ENCODE data around the gene RGS6.

RGS6 gene

GRCh38 chr14:72010474-72010873 lies 78.2 kb downstream of the RGS6 start:
- DNase-seq = no peak
- TF ChIP-seq GATA1 (IDR thresholded peaks at IDR 0.05; ENCODE audit: low read depth, low read length) (no peak), POLR2A (IDR thresholded peaks at IDR 0.05; ENCODE audit: low read length) (no peak)

- TF ChIP-seq POLR2A (IDR thresholded peaks at IDR 0.05; ENCODE audit: low read length) = no peak
- no peak for TF ChIP-seq GATA1 (IDR thresholded peaks at IDR 0.05; ENCODE audit: low read depth, low read length)
- DNase-seq = no peak
These were observed 81.6 kb downstream of the RGS6 start for GRCh38 chr14:72013721-72014345.

- DNase-seq = no peak
- TF ChIP-seq POLR2A (IDR thresholded peaks at IDR 0.05; ENCODE audit: low read length) (no peak), GATA1 (IDR thresholded peaks at IDR 0.05; ENCODE audit: low read depth, low read length) (no peak)
These were observed 82.3 kb downstream of the RGS6 start for GRCh38 chr14:72014486-72014885.

- no peak for TF ChIP-seq POLR2A (IDR thresholded peaks at IDR 0.05; ENCODE audit: low read length)
- no peak for TF ChIP-seq GATA1 (IDR thresholded peaks at IDR 0.05; ENCODE audit: low read depth, low read length)
- DNase-seq = no peak
These were observed 85.1 kb downstream of the RGS6 start for GRCh38 chr14:72017290-72017689.

GRCh38 chr14:72023128-72024042 lies 91.2 kb downstream of the RGS6 start:
- TF ChIP-seq POLR2A (IDR thresholded peaks at IDR 0.05; ENCODE audit: low read length) = no peak
- no peak for TF ChIP-seq GATA1 (IDR thresholded peaks at IDR 0.05; ENCODE audit: low read depth, low read length)
- DNase-seq = peak in 1 of 2 experiments; percentile 6

- peak; percentile 45 to 60 for DNase-seq
- no peak for TF ChIP-seq POLR2A (IDR thresholded peaks at IDR 0.05; ENCODE audit: low read length)
- no peak for TF ChIP-seq GATA1 (IDR thresholded peaks at IDR 0.05; ENCODE audit: low read depth, low read length)
These were observed 91.8 kb downstream of the RGS6 start for GRCh38 chr14:72024043-72024407.

- DNase-seq = no peak
- TF ChIP-seq GATA1 (IDR thresholded peaks at IDR 0.05; ENCODE audit: low read depth, low read length) (no peak), POLR2A (IDR thresholded peaks at IDR 0.05; ENCODE audit: low read length) (no peak)
These were observed 92.3 kb downstream of the RGS6 start for GRCh38 chr14:72024504-72024903.

GRCh38 chr14:72026536-72026935 lies 94.3 kb downstream of the RGS6 start:
- TF ChIP-seq GATA1 (IDR thresholded peaks at IDR 0.05; ENCODE audit: low read depth, low read length) = no peak
- no peak for TF ChIP-seq POLR2A (IDR thresholded peaks at IDR 0.05; ENCODE audit: low read length)
- DNase-seq = no peak

GRCh38 chr14:72027061-72027460 lies 94.8 kb downstream of the RGS6 start:
- TF ChIP-seq POLR2A (IDR thresholded peaks at IDR 0.05; ENCODE audit: low read length) = no peak
- TF ChIP-seq GATA1 (IDR thresholded peaks at IDR 0.05; ENCODE audit: low read depth, low read length) = no peak
- DNase-seq = no peak

- DNase-seq = no peak
- TF ChIP-seq POLR2A (IDR thresholded peaks at IDR 0.05; ENCODE audit: low read length) (no peak), GATA1 (IDR thresholded peaks at IDR 0.05; ENCODE audit: low read depth, low read length) (no peak)
These were observed 101.1 kb downstream of the RGS6 start for GRCh38 chr14:72033365-72033764.

GRCh38 chr14:72040528-72040927 lies 108.3 kb downstream of the RGS6 start:
- no peak for DNase-seq
- TF ChIP-seq POLR2A (IDR thresholded peaks at IDR 0.05; ENCODE audit: low read length) = no peak
- TF ChIP-seq GATA1 (IDR thresholded peaks at IDR 0.05; ENCODE audit: low read depth, low read length) = no peak

GRCh38 chr14:72045271-72045670 lies 113.0 kb downstream of the RGS6 start:
- TF ChIP-seq POLR2A (IDR thresholded peaks at IDR 0.05; ENCODE audit: low read length) (no peak), GATA1 (IDR thresholded peaks at IDR 0.05; ENCODE audit: low read depth, low read length) (no peak)
- DNase-seq = no peak

- no peak for DNase-seq
- TF ChIP-seq GATA1 (IDR thresholded peaks at IDR 0.05; ENCODE audit: low read depth, low read length) (no peak), POLR2A (IDR thresholded peaks at IDR 0.05; ENCODE audit: low read length) (no peak)
These were observed 113.7 kb downstream of the RGS6 start for GRCh38 chr14:72045885-72046284.

GRCh38 chr14:72049462-72049861 lies 117.2 kb downstream of the RGS6 start:
- TF ChIP-seq POLR2A (IDR thresholded peaks at IDR 0.05; ENCODE audit: low read length) (no peak), GATA1 (IDR thresholded peaks at IDR 0.05; ENCODE audit: low read depth, low read length) (no peak)
- DNase-seq = peak; percentile 21 to 29

- DNase-seq = no peak
- no peak for TF ChIP-seq POLR2A (IDR thresholded peaks at IDR 0.05; ENCODE audit: low read length)
- no peak for TF ChIP-seq GATA1 (IDR thresholded peaks at IDR 0.05; ENCODE audit: low read depth, low read length)
These were observed 120.1 kb downstream of the RGS6 start for GRCh38 chr14:72052356-72052755.
